Subcutaneous preadipocyte (primary cell): ENCODE data around the gene TTC33. TPM values are rescaled to one million over a fixed set of nuclear protein-coding genes. Genes with fewer than 3 reads are reported as not detected.

Experiments
- small RNA-seq: library from RNA; depleted of rRNA; stranded (forward); fragments of <200 nt; gene quantifications from one replicate; pipeline ENCODE3, GENCODE V24; 2012
- total RNA-seq: library from RNA; depleted of rRNA; stranded (reverse); fragments of >200 nt; gene quantifications from 2 replicates; pipeline ENCODE4 v1.2.3, GENCODE V29; 2012

Gene TTC33
- total RNA-seq: 9.6 and 11.7 TPM in 2 replicates

DNA sequence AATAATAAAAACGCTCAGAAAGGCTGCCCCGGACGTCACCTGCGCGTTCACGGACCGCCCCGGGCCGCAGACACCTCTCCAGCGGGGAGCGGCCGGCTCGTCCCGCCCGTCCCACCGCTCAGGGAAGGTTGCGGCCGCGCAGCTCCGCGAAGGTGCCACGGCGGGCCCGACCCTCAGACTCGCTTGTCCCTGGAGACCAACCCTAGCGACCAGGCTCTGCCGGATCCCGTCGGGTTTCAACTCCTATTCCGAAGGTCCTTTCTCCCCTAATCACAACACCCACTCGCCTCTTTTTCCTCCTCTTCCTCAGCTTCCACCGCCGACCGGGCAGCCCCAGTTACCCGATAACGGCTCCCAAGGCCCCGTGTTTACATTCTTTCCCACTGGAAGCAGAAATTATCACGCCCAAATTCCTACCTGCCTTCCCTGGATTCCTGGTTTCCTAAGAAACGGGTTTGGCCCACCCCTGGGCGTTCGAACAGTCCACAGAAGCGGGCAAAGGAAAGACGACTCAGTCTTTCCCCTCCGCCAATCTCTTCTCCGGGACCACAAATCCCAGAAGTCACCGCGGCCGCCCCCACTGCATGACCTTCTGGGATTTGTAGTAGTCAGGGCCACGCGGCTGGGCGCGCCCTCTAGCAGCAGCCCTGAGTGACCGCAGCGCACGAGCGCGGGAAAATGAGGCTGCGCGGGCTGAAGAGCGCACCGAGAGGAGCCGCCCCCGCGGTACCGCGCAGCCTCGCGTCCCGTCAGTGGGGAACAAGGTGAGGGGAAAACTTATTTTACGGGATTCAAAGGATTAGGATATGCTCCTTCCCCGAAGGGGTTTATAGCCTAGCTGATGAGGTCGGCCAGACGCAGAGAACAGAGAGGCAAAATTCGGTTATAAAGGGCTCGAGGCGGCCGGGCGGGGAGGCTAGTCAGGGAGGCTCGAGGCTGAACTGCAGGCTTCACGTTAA, at the start of gene TTC33:
TTC33 (minus strand) TSS at position 555 of the 959 bp plus-strand sequence. CDS start 8,943 bp downstream, outside the sequence.

DNA sequence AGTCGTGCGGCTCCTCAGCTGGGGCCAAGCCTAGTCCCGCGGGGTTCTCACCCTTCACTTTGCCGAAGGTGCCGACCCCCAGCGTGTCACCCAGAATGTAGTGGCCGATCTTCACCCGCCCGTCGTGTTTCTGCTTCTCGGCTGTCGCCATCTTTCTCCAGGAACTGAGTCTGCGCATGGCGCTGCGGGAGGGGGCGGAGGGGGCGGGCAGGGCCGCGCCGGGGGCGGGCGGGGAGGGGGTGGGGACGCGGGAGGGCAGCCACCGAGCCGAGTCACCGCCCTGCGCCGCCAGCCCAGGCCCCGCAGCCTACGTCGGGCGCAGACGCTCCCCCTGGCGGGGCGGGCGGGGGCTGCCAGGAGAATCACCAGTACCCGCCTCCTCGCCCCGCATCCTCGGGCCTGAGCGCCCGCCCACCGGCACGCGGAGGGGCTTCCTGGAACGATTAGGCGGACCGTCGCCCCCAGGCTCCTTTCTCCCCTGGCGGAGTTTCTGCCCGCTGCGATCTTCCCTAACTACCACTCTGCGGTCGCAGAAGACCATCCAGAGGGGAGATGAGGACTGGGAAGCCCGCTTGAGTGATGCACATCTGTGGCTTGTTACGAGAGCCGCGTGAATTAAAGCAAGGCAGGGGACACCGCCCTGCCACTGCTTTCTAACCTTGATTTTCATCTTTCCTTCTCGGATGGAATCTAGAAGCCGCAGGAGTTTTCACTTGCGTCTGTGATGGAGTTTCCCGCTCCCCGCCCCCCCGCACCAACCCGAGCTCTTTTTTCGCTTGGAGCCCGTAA, 42.4 kb upstream of the TTC33 start, which contains the start of gene PRKAA1:
PRKAA1 (minus strand) TSS at position 363 of the 789 bp plus-strand sequence; CDS start at position 178, 185 bp downstream.

GRCh38 chr5:40679913-40680681, 75.7 kb downstream of the TTC33 start, which contains the start of gene PTGER4:
Gene PTGER4 (plus strand): TSS chr5:40679915. CDS start chr5:40680994, 1,079 bp downstream.

Small RNAs within 50 kb of the gene (small RNA-seq; reads per million reads assigned to genes)
- not detected for gene RF00092
- gene RF00191: not detected

Other genes starting within 250 kb of the TTC33 start
- 4.8 and 33.8 TPM in 2 replicates for gene PTGER4, start 76.0 kb downstream of the TTC33 start, total RNA-seq
- gene PRKAA1, start 42.4 kb upstream of the TTC33 start, total RNA-seq: 80.8 and 100 TPM in 2 replicates
- gene RPL37, start 79.3 kb upstream of the TTC33 start, total RNA-seq: 981 and 1,243 TPM in 2 replicates
- 17.2 and 24.3 TPM in 2 replicates for gene CARD6, start 85.4 kb upstream of the TTC33 start, total RNA-seq
- gene C7, start 153.5 kb upstream of the TTC33 start, total RNA-seq: 0.39 and 12.9 TPM in 2 replicates